ENCODE results near the gene TGFB1I1.

TGFB1I1 gene

GRCh38 chr16:31485571-31485970 is 13.6 kb downstream of the TGFB1I1 start:
- H3K4me3 Mint-ChIP-seq, result no peak overlapping the region
- peaks cover 5% of the 10 kb centered on the region for H3K4me1 Mint-ChIP-seq (ENCODE audit: low read depth)
- no peak overlapping the region for H3K27ac Mint-ChIP-seq
- no peaks in the 10 kb centered on the region for H3K9me3 Mint-ChIP-seq
- H3K36me3 Mint-ChIP-seq (ENCODE audit: low read depth), result peaks cover 5% of the 10 kb centered on the region
- peaks cover 3% of the 10 kb centered on the region for H3K27me3 Mint-ChIP-seq

GRCh38 chr16:31486045-31486444 is 14.1 kb downstream of the TGFB1I1 start:
- Mint-ChIP-seq H3K4me3 (peak overlapping the region; percentile 8), H3K36me3 (ENCODE audit: low read depth) (peaks cover 10% of the 10 kb centered on the region), H3K9me3 (no peaks in the 10 kb centered on the region), H3K4me1 (ENCODE audit: low read depth) (peaks cover 5% of the 10 kb centered on the region), H3K27me3 (no peaks in the 10 kb centered on the region), H3K27ac (no peak overlapping the region)

- Mint-ChIP-seq H3K9me3 (no peaks in the 10 kb centered on the region), H3K27me3 (no peaks in the 10 kb centered on the region), H3K27ac (no peak overlapping the region), H3K4me1 (ENCODE audit: low read depth) (peaks cover 5% of the 10 kb centered on the region), H3K36me3 (ENCODE audit: low read depth) (peaks cover 11% of the 10 kb centered on the region), H3K4me3 (peak overlapping the region; percentile 81)
Measured at GRCh38 chr16:31487071-31487719, 15.2 kb downstream of the TGFB1I1 start.

- Mint-ChIP-seq H3K4me1 (ENCODE audit: low read depth) (peaks cover 5% of the 10 kb centered on the region), H3K27ac (no peak overlapping the region), H3K4me3 (peak overlapping the region; percentile 81), H3K27me3 (no peaks in the 10 kb centered on the region), H3K36me3 (ENCODE audit: low read depth) (peaks cover 17% of the 10 kb centered on the region), H3K9me3 (no peaks in the 10 kb centered on the region)
Measured at GRCh38 chr16:31487720-31488467, 15.9 kb downstream of the TGFB1I1 start.

GRCh38 chr16:31488468-31489297 is 16.7 kb downstream of the TGFB1I1 start:
- H3K36me3 Mint-ChIP-seq (ENCODE audit: low read depth), result peaks cover 17% of the 10 kb centered on the region
- H3K4me1 Mint-ChIP-seq (ENCODE audit: low read depth), result peaks cover 5% of the 10 kb centered on the region
- H3K4me3 Mint-ChIP-seq, result peak overlapping the region; percentile 43
- H3K27me3 Mint-ChIP-seq, result no peaks in the 10 kb centered on the region
- H3K9me3 Mint-ChIP-seq, result no peaks in the 10 kb centered on the region
- no peak overlapping the region for H3K27ac Mint-ChIP-seq

GRCh38 chr16:31489298-31489564 is 17.3 kb downstream of the TGFB1I1 start:
- H3K9me3 Mint-ChIP-seq, result no peaks in the 10 kb centered on the region
- H3K27me3 Mint-ChIP-seq, result no peaks in the 10 kb centered on the region
- H3K36me3 Mint-ChIP-seq (ENCODE audit: low read depth), result peaks cover 17% of the 10 kb centered on the region
- H3K4me1 Mint-ChIP-seq (ENCODE audit: low read depth), result peaks cover 5% of the 10 kb centered on the region
- peak overlapping the region; percentile 43 for H3K4me3 Mint-ChIP-seq
- H3K27ac Mint-ChIP-seq, result no peak overlapping the region

GRCh38 chr16:31489616-31490584 is 17.9 kb downstream of the TGFB1I1 start:
- no peak overlapping the region for H3K27ac Mint-ChIP-seq
- peak overlapping the region; percentile 35 for H3K4me3 Mint-ChIP-seq
- peaks cover 5% of the 10 kb centered on the region for H3K4me1 Mint-ChIP-seq (ENCODE audit: low read depth)
- no peaks in the 10 kb centered on the region for H3K27me3 Mint-ChIP-seq
- peaks cover 17% of the 10 kb centered on the region for H3K36me3 Mint-ChIP-seq (ENCODE audit: low read depth)
- H3K9me3 Mint-ChIP-seq, result no peaks in the 10 kb centered on the region

GRCh38 chr16:31491778-31492418 is 19.9 kb downstream of the TGFB1I1 start:
- Mint-ChIP-seq H3K36me3 (ENCODE audit: low read depth) (peaks cover 17% of the 10 kb centered on the region), H3K4me3 (no peak overlapping the region), H3K27ac (no peak overlapping the region), H3K4me1 (ENCODE audit: low read depth) (peaks cover 5% of the 10 kb centered on the region), H3K27me3 (no peaks in the 10 kb centered on the region), H3K9me3 (no peaks in the 10 kb centered on the region)

- H3K9me3 Mint-ChIP-seq, result no peaks in the 10 kb centered on the region
- no peaks in the 10 kb centered on the region for H3K27me3 Mint-ChIP-seq
- no peak overlapping the region for H3K27ac Mint-ChIP-seq
- H3K36me3 Mint-ChIP-seq (ENCODE audit: low read depth), result peaks cover 26% of the 10 kb centered on the region
- no peak overlapping the region for H3K4me3 Mint-ChIP-seq
- no peaks in the 10 kb centered on the region for H3K4me1 Mint-ChIP-seq (ENCODE audit: low read depth)
Measured at GRCh38 chr16:31493506-31494125, 21.7 kb downstream of the TGFB1I1 start.

GRCh38 chr16:31496670-31497069 is 24.7 kb downstream of the TGFB1I1 start:
- Mint-ChIP-seq H3K4me3 (no peak overlapping the region), H3K27ac (no peak overlapping the region), H3K36me3 (ENCODE audit: low read depth) (peaks cover 27% of the 10 kb centered on the region), H3K27me3 (no peaks in the 10 kb centered on the region), H3K4me1 (ENCODE audit: low read depth) (no peaks in the 10 kb centered on the region), H3K9me3 (no peaks in the 10 kb centered on the region)

- Mint-ChIP-seq H3K4me1 (ENCODE audit: low read depth) (no peaks in the 10 kb centered on the region), H3K4me3 (no peak overlapping the region), H3K36me3 (ENCODE audit: low read depth) (peaks cover 20% of the 10 kb centered on the region), H3K27me3 (no peaks in the 10 kb centered on the region), H3K27ac (no peak overlapping the region), H3K9me3 (no peaks in the 10 kb centered on the region)
Measured at GRCh38 chr16:31498493-31498892, 26.5 kb downstream of the TGFB1I1 start.

GRCh38 chr16:31499928-31500327 is 28.0 kb downstream of the TGFB1I1 start:
- Mint-ChIP-seq H3K36me3 (ENCODE audit: low read depth) (peaks cover 20% of the 10 kb centered on the region), H3K9me3 (no peaks in the 10 kb centered on the region), H3K27me3 (no peaks in the 10 kb centered on the region), H3K4me1 (ENCODE audit: low read depth) (peaks cover 6% of the 10 kb centered on the region), H3K27ac (no peak overlapping the region), H3K4me3 (no peak overlapping the region)

- Mint-ChIP-seq H3K36me3 (ENCODE audit: low read depth) (peaks cover 25% of the 10 kb centered on the region), H3K27me3 (no peaks in the 10 kb centered on the region), H3K27ac (no peak overlapping the region), H3K4me1 (ENCODE audit: low read depth) (peaks cover 21% of the 10 kb centered on the region), H3K4me3 (no peak overlapping the region), H3K9me3 (no peaks in the 10 kb centered on the region)
Measured at GRCh38 chr16:31501226-31501965, 29.4 kb downstream of the TGFB1I1 start.
